Lung (tissue), 12 donors: ENCODE results near the gene UST. TPM values are rescaled to one million over a fixed set of nuclear protein-coding genes. Genes with fewer than 3 reads are reported as not detected.

Source experiments
- ATAC-seq: fragments of 200-7000 bp; cut with Tn5 transposase; one replicate; pipeline ENCODE4 v1.9.1; 2020; ENCODE audit warnings: moderate number of reproducible peaks; ENCODE audit not compliant: insufficient read depth, low FRiP score
- DNase-seq, 3 donors: peaks; one replicate each; pipeline ENCODE4 v3.0.0-alpha.2; 2013 to 2017
- H3K27ac ChIP-seq, 2 donors: one replicate each; pipeline ENCODE4 v1.5.1; 2013; ENCODE audit warnings: mild to moderate bottlenecking in 2 of 2, moderate library complexity in 2 of 2, control low read depth in 1 of 2, inconsistent platforms in 1 of 2, low read depth in 1 of 2, low read length in 1 of 2
- H3K27me3 ChIP-seq, 3 donors: one replicate each; pipeline ENCODE4 v1.5.1; 2013; ENCODE audit warnings: low read length in 2 of 3; ENCODE audit not compliant: control insufficient read depth in 3 of 3, insufficient read depth in 3 of 3
- H3K36me3 ChIP-seq, 4 donors: one replicate each; pipeline ENCODE4 v1.5.1; 2013; ENCODE audit warnings: low read length in 4 of 4, mild to moderate bottlenecking in 1 of 4, moderate library complexity in 1 of 4; ENCODE audit not compliant: control insufficient read depth in 4 of 4, insufficient read depth in 4 of 4
- H3K4me1 ChIP-seq, 5 donors: one replicate each; pipeline ENCODE4 v1.5.1; 2013; ENCODE audit warnings: low read length in 5 of 5, mild to moderate bottlenecking in 2 of 5, moderate library complexity in 1 of 5; ENCODE audit not compliant: control insufficient read depth in 5 of 5, insufficient read depth in 5 of 5
- H3K4me3 ChIP-seq: one replicate; pipeline ENCODE4 v1.5.1; 2013; ENCODE audit warnings: mild to moderate bottlenecking, control low read depth, moderate library complexity
- H3K9ac ChIP-seq, 2 donors: one replicate each; pipeline ENCODE4 v1.5.1; 2013; ENCODE audit warnings: low read length in 2 of 2, control low read depth in 1 of 2; ENCODE audit not compliant: insufficient read depth in 1 of 2
- H3K9me3 ChIP-seq, 4 donors: one replicate each; pipeline ENCODE4 v1.5.1; 2013; ENCODE audit warnings: low read length in 3 of 4, mild to moderate bottlenecking in 1 of 4, moderate library complexity in 1 of 4; ENCODE audit not compliant: control insufficient read depth in 4 of 4, insufficient read depth in 3 of 4
- WGBS, 2 donors: extraction: QIAGEN DNeasy Blood & Tissue Kit; methylation state at CpG; one replicate each; pipeline ENCODE4 v1.1.7; 2013; 5-methylcytosine and 5-hydroxymethylcytosine counted together
- polyA plus RNA-seq, 2 donors: library from polyadenylated mRNA; stranded (reverse); fragments of 200-250 nt; gene quantifications; one replicate each; pipeline ENCODE4 v1.2.1, GENCODE V29; 2013
- total RNA-seq, 2 donors: library from RNA; depleted of rRNA in 1 of 2; stranded (reverse); fragments of >200 nt in 1 of 2; gene quantifications; one replicate each; pipeline ENCODE4 v1.2.1, GENCODE V29; 2014 to 2021
- TF ChIP-seq, protein P1 (sequence below): IDR thresholded peaks from 2 replicates; pipeline ENCODE4 v1.5.1; 2012; ENCODE audit warnings: mild to moderate bottlenecking; ENCODE audit errors: control extremely low read depth, extremely low read depth
- donor health status: control.
- donor health status: control.
- donor health status: Bipolar disorder and iron deficiency.
- donor health status: healthy.
- donor health status: DM: yes; HTN: yes; CAD: no.

UST gene
- total and polyA plus RNA-seq, 4 donors = 4.5 to 24.0 (median 7.1) TPM

DNA sequence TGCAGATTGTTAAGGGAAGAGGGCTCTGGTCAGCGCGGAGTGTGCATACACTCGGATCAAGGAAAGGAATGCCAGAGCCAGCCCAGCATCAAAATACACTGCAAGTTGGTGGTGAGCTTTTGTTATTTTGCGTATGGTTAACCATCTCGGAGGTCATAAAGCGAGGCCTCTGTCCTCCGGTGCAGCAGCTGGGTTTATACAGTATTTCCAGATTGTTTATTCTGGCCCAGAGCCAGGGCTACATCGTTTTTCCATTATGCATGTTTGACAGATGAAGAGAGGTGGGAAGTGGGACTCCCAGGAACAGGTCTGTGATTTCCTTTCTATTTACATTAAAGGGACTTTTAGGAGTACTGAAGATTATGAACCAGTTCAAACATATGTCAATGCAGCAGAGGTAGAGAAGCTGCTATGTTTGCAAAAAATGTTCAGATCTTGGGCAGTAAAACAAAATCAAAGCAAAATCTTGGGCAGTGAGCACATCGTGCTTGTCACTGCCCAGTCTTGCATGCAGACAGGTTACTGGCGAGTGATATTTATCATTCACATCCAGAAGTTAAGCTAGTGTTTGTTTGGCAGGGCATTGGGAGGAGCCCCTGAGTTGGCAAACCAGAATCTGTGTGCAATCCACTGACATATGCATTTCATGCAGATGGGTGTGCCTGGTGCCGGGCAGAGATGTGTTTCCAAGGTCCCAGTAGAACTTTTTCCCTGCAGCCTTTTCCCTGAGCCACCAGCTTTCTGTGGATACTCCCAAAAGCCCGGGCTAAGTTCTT, 314.3 kb downstream of the UST start:
- ATAC-seq (no peak), DNase-seq (peak; percentile 52 to 76 (median 73))
- Histone ChIP-seq H3K9me3 (no peaks in the 10 kb centered on the region), H3K4me1 (peaks cover 8 to 45% (median 9%) of the 10 kb centered on the region in 5 donors), H3K9ac (no peak overlapping the region), H3K27me3 (no peaks in the 10 kb centered on the region), H3K27ac (no peak overlapping the region), H3K36me3 (no peaks in the 10 kb centered on the region), H3K4me3 (no peak overlapping the region)
- WGBS, 2 donors = 57 to 69% methylated on average over 12 of the region's 12 CpGs
- TF ChIP-seq, protein P1, sequence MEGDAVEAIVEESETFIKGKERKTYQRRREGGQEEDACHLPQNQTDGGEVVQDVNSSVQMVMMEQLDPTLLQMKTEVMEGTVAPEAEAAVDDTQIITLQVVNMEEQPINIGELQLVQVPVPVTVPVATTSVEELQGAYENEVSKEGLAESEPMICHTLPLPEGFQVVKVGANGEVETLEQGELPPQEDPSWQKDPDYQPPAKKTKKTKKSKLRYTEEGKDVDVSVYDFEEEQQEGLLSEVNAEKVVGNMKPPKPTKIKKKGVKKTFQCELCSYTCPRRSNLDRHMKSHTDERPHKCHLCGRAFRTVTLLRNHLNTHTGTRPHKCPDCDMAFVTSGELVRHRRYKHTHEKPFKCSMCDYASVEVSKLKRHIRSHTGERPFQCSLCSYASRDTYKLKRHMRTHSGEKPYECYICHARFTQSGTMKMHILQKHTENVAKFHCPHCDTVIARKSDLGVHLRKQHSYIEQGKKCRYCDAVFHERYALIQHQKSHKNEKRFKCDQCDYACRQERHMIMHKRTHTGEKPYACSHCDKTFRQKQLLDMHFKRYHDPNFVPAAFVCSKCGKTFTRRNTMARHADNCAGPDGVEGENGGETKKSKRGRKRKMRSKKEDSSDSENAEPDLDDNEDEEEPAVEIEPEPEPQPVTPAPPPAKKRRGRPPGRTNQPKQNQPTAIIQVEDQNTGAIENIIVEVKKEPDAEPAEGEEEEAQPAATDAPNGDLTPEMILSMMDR = no peak

DNA sequence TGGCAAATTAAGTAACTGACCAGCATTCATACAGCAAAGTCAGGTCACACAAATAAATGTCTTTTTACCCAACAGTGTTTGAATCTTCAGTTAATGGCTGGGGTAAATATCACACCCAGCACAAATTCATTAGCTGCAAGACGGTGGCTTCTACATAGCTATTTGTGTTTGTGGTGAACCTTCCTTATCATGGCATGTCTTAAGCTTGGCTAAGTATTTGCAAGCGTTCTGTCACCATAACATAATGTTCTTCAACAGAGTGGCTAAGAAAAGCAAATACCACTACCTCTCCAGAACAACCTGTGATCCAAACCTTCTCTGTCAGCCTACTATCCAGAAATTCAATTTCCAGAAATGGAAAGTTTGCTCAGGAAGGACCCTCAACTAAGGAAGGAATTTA, 315.1 kb downstream of the UST start:
- TF ChIP-seq, protein P1 = no peak
- Histone ChIP-seq H3K4me1 (peaks cover 8 to 49% (median 9%) of the 10 kb centered on the region in 5 donors), H3K36me3 (no peaks in the 10 kb centered on the region), H3K9ac (no peak overlapping the region), H3K27ac (no peak overlapping the region), H3K27me3 (no peaks in the 10 kb centered on the region), H3K9me3 (no peaks in the 10 kb centered on the region), H3K4me3 (no peak overlapping the region)
- ATAC-seq = no peak
- DNase-seq = no peak
- 66 to 86% methylated on average over 2 of the region's 2 CpGs for WGBS, 2 donors

DNA sequence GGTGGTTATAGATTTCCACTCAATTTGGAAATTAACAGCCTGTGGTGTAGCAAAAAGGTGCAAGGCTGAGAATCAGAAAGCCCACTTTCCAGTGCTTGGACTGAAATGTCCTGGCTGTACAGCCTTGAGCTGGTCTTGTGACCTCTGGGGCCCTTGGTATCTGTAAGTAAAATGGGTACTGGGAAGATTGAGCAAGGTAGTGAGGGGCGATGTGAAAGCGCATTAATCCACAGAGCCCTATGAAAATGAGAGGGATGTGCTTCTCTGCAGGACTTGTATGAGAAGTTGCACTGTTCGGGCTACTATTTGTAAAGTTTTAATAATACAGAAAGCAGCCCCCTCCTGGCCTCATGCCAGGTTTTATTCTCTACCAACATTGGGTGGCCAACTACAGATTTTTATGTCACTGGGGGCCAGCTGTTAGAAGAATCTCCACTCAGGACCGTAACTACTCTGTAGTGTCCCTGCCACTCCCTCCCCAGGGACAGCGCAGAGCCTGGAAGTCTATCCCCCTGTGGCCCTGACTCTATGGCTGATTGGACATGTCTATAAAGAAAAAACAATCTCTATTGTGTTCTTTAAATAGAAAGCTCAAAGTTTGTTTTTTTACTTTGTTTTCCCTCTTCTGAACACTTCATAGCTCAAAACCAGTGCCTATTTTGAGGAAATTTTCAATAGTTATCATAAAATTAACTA, 316.0 kb downstream of the UST start:
- peak overlapping the region in 1 of 2 donors; percentile 1 for H3K27ac ChIP-seq
- 92 to 96% methylated on average over 5 of the region's 5 CpGs for WGBS, 2 donors
- TF ChIP-seq, protein P1 = no peak

More for the DNA sequence above, 316.0 kb downstream of the UST start:
- Histone ChIP-seq H3K9me3 (no peaks in the 10 kb centered on the region), H3K9ac (no peak overlapping the region), H3K4me3 (no peak overlapping the region), H3K27me3 (no peaks in the 10 kb centered on the region), H3K4me1 (peaks cover 8 to 49% (median 9%) of the 10 kb centered on the region in 5 donors), H3K36me3 (no peaks in the 10 kb centered on the region)
- ATAC-seq = no peak
- no peak for DNase-seq
